Activated CD8-positive, alpha-beta T cell treated with anti-CD3 and anti-CD28 coated beads for 36 hours (primary cell): ENCODE data around the gene DOC2A. TPM values are rescaled to one million over a fixed set of nuclear protein-coding genes. Genes with fewer than 3 reads are reported as not detected.
A peak's percentile ranks its signal among the peaks of the same experiment; 100 is the strongest.

ENCODE experiments used
- ATAC-seq: fragments of 200-7000 bp; cut with Tn5 transposase; one replicate; pipeline ENCODE4 v1.10.0; 2021; ENCODE audit warnings: mild to moderate bottlenecking, moderate library complexity
- CTCF ChIA-PET: fragments of 350-600 bp; sonication (Branson Sonifier 250); formaldehyde crosslinking; loops from one replicate; lab custom pipeline; 2021; ENCODE audit warnings: antibody characterized with exemption; lab: Charles Lee
- POLR2A ChIA-PET: fragments of 350-600 bp; sonication (Branson Sonifier 250); formaldehyde crosslinking; loops from one replicate; lab custom pipeline; 2021; ENCODE audit warnings: antibody characterized with exemption; lab: Charles Lee
- DNase-seq: peaks from one replicate; pipeline ENCODE4 v3.0.0-alpha.2; 2020
- H3K27ac Mint-ChIP-seq: one replicate; pipeline ENCODE4 v1.8.0; 2021; ENCODE audit warnings: mild to moderate bottlenecking, mixed read lengths
- H3K27me3 Mint-ChIP-seq: one replicate; pipeline ENCODE4 v1.8.0; 2021; ENCODE audit warnings: mixed read lengths
- H3K36me3 Mint-ChIP-seq: one replicate; pipeline ENCODE4 v1.8.0; 2021; ENCODE audit warnings: low read depth, mixed read lengths
- H3K4me1 Mint-ChIP-seq: one replicate; pipeline ENCODE4 v1.8.0; 2021; ENCODE audit warnings: low read depth, mixed read lengths
- H3K4me3 Mint-ChIP-seq: one replicate; pipeline ENCODE4 v1.8.0; 2021; ENCODE audit warnings: mild to moderate bottlenecking, moderate library complexity, mixed read lengths
- H3K9me3 Mint-ChIP-seq: one replicate; pipeline ENCODE4 v1.8.0; 2021; ENCODE audit warnings: mixed read lengths
- intact Hi-C: fragments of 100-400 bp; cut with micrococcal nuclease; formaldehyde crosslinking; loops from one replicate; pipeline ENCODE4 v1.10.0; 2022
- total RNA-seq, 2 experiments: library from RNA; stranded (reverse); gene quantifications; one replicate each; pipeline ENCODE4 v1.2.3, GENCODE V29; 2021
- TF ChIP-seq, protein P1 (sequence below): fragments of 200-600 bp; IDR thresholded peaks from one replicate; pipeline ENCODE4 v1.8.0; 2022; ENCODE audit warnings: antibody characterized with exemption, mild to moderate bottlenecking

The DOC2A gene
- total RNA-seq, 2 experiments from 2014 or later = 0.68 to 1.8 TPM

DNA sequence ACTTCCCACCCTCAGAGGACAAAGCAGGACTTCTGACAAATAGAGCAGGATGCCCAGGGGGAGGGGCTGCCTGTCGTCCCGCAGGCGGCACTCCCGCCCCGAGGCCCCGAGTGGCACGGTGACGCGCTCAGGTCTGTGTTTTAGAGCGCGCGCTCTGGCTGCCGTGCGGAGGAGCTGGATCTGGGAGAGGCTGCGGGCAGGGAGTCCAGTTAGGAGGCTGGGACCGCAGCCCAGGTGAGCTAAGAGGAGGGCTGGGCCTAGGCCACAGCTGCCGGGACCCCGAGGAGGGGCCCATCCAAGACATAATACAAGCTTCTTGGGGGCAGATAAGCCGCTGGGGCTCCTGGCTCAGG, 6.4 kb downstream of the DOC2A start:
- POLR2A ChIA-PET = interaction anchor here (1.1 kb wide), 1 partner anchor 78 kb away, joined by 3 read pairs; the partner anchor contains the start of gene KCTD13

DNA sequence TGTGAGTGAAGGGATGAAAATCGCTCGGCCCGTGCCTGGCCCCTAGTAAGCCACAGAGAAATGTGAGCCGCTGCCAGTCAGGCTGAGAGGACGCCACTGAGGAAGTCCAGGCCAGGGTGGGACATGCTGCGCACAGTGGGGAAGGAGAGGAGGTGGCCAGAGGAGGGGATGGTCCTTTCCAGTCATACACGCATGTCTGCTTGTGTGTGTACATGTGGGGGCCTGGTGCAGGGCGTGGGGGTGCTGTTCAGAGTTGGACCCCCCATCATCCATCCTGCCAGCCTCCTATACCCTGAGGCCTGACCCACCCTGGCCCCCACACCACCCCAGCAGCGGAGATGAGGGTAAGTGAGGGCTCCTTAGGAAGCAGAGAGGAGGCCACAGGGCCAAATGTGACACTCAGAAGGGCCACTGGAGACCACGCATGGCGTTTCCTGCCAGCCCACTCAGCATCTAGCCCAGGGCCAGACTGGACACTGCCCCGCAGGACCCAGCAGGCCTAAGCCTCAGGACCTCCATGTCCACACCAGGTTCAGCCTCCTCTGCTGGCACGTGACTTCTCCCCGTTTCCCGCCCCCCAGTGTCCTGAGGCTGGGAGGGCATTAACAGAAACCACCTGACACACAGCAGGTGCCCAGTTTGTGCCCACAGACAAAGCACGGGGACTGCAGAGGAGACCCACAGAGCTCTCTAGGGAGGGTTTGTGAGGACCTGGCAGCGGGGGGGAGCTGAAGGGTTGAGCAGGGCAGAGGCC, 7.0 kb downstream of the DOC2A start:
- H3K27me3 Mint-ChIP-seq = no peaks in the 10 kb centered on the region
- TF ChIP-seq, protein P1, sequence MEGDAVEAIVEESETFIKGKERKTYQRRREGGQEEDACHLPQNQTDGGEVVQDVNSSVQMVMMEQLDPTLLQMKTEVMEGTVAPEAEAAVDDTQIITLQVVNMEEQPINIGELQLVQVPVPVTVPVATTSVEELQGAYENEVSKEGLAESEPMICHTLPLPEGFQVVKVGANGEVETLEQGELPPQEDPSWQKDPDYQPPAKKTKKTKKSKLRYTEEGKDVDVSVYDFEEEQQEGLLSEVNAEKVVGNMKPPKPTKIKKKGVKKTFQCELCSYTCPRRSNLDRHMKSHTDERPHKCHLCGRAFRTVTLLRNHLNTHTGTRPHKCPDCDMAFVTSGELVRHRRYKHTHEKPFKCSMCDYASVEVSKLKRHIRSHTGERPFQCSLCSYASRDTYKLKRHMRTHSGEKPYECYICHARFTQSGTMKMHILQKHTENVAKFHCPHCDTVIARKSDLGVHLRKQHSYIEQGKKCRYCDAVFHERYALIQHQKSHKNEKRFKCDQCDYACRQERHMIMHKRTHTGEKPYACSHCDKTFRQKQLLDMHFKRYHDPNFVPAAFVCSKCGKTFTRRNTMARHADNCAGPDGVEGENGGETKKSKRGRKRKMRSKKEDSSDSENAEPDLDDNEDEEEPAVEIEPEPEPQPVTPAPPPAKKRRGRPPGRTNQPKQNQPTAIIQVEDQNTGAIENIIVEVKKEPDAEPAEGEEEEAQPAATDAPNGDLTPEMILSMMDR = no peak
- CTCF ChIA-PET = interaction anchor here (2.7 kb wide), 1 partner anchor 304 kb away, joined by 14 read pairs; no protein-coding TSS in a partner anchor
- peaks cover 4% of the 10 kb centered on the region for H3K36me3 Mint-ChIP-seq
- no peaks in the 10 kb centered on the region for H3K9me3 Mint-ChIP-seq
- no peak overlapping the region for H3K27ac Mint-ChIP-seq
- ATAC-seq (no peak), DNase-seq (no peak)
- intact Hi-C loops = no loop called here
- H3K4me1 Mint-ChIP-seq = peaks cover 5% of the 10 kb centered on the region
- POLR2A ChIA-PET = interaction anchor here (1.1 kb wide), 1 partner anchor 78 kb away, joined by 3 read pairs; the partner anchor contains the start of gene KCTD13
- H3K4me3 Mint-ChIP-seq = no peak overlapping the region

More for the DNA sequence above, 6.4 kb downstream of the DOC2A start:
- CTCF ChIA-PET = interaction anchor here (2.1 to 2.7 kb wide), 2 partner anchors 15 to 304 kb away, joined by 5 to 14 read pairs; no protein-coding TSS in a partner anchor
- DNase-seq = no peak
- no peaks in the 10 kb centered on the region for H3K9me3 Mint-ChIP-seq
- TF ChIP-seq, protein P1 = no peak
- no peak overlapping the region for H3K27ac Mint-ChIP-seq
- H3K4me3 Mint-ChIP-seq = no peak overlapping the region
- no peak for ATAC-seq
- intact Hi-C loops = no loop called here
- peaks cover 5% of the 10 kb centered on the region for H3K4me1 Mint-ChIP-seq
- H3K36me3 Mint-ChIP-seq = peaks cover 2% of the 10 kb centered on the region
- H3K27me3 Mint-ChIP-seq = peaks cover 3% of the 10 kb centered on the region

DNA sequence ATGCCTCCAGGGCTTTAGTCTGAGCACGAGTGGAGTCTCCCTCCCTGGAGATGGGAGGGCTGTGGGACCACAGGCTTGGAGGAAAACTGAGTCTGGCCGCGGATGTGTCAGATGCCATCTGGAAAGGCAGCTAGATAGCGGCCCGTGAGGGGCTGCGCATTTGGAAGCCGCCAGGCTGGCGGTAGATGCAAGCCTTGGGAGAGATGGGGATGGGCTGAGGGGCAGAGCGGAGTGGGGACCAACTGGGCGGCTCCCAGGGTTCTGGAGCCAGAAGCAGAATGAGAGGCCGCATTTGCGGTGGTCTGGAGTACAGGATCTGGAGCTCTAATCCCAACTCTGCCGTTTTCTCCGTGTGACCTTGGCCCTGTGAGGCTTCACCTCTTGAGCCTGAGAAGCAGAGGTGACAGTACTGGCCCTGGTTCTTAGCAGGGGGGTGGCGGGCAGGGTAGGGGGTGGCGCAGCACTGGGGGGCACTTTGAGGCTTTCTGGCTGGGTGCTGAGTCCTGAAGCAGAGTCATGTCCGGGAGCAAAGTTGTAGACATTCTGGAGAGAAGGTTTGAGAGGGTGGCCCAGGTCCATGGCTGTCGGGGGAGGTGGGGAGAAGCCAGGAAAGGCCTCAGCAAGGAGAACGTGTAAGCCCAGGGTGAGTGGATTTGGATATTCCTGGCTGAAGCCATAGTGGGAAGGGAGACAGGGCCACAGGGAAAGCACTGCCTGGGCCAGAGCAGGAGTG, 8.0 kb downstream of the DOC2A start:
- intact Hi-C loops = no loop called here
- DNase-seq (no peak), ATAC-seq (no peak)
- Mint-ChIP-seq H3K9me3 (no peaks in the 10 kb centered on the region), H3K27me3 (no peaks in the 10 kb centered on the region), H3K4me1 (peaks cover 11% of the 10 kb centered on the region), H3K36me3 (peaks cover 11% of the 10 kb centered on the region), H3K4me3 (no peak overlapping the region), H3K27ac (peak overlapping the region; percentile 49)
- TF ChIP-seq, protein P1 = no peak
- ChIA-PET CTCF (interaction anchor here (0.8 kb wide), 1 partner anchor 30 kb away, joined by 3 read pairs; no protein-coding TSS in a partner anchor), POLR2A (interaction anchor here (0.8 to 1.0 kb wide), 2 partner anchors 24 to 27 kb away, joined by 3 read pairs; no protein-coding TSS in a partner anchor)

DNA sequence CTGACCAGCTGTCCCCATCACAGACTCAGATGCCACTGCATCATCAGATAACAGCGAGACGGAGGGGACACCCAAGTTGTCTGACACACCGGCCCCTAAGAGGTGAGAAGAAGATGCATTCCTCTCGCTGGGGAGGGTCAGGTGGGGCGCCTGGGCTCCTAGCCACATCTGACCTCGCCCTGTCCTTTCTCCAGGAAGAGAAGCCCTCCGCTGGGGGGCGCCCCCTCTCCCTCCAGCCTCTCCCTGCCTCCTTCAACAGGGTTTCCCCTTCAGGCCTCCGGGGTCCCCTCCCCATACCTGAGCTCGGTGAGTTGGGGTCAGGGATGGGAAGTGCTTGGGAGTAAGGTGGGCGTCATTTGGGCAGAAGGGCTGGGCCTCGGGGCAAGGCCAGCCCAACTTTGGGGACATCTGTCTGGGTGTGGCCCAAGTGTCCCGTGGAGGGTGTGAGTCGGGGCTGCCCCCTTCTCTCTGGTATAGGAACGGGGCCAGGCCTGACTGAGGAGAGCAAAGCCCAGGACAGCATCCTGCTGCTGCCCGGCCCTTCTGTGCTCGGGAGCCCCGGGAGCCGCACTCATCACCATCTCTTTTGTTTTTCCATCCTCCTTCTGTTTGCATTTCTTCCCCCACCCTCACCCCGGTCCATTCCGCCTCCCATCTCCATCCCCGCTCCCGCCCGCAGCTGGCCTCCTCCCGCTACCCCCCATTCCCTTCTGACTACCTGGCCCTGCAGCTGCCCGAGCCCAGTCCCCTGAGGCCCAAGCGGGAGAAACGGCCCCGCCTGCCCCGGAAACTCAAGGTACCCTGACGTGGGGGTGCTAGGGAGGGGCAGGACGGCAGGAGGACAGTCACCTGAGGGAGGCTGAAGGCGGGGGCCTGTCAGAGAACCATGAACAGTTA, 9.8 kb downstream of the DOC2A start:
- intact Hi-C loops = no loop called here
- Mint-ChIP-seq H3K27ac (no peak overlapping the region), H3K9me3 (no peaks in the 10 kb centered on the region), H3K4me1 (peaks cover 18% of the 10 kb centered on the region), H3K27me3 (no peaks in the 10 kb centered on the region), H3K4me3 (no peak overlapping the region), H3K36me3 (peaks cover 20% of the 10 kb centered on the region)
- ATAC-seq (no peak), DNase-seq (no peak)
- TF ChIP-seq, protein P1 = no peak
- ChIA-PET CTCF (no interaction called here), POLR2A (interaction anchor here (0.6 kb wide), 1 partner anchor 202 kb away, joined by 3 read pairs; no protein-coding TSS in a partner anchor)
